HG03432 (cell line): ENCODE data around the gene FOXL2.
A peak's percentile ranks its signal among the peaks of the same experiment; 100 is the strongest.
"Not testable (repeated sequence)": the region's sequence is repeated elsewhere in the genome, so short reads cannot be mapped to it uniquely, and the experiment has no call there.

ENCODE experiments used
- ATAC-seq: cut with Tn5 transposase; IDR thresholded peaks from one replicate; pipeline ENCODE4 v1.9.1; 2021; ENCODE audit warnings: mild to moderate bottlenecking, moderate library complexity; ENCODE audit not compliant: unreplicated experiment

The FOXL2 gene

DNA sequence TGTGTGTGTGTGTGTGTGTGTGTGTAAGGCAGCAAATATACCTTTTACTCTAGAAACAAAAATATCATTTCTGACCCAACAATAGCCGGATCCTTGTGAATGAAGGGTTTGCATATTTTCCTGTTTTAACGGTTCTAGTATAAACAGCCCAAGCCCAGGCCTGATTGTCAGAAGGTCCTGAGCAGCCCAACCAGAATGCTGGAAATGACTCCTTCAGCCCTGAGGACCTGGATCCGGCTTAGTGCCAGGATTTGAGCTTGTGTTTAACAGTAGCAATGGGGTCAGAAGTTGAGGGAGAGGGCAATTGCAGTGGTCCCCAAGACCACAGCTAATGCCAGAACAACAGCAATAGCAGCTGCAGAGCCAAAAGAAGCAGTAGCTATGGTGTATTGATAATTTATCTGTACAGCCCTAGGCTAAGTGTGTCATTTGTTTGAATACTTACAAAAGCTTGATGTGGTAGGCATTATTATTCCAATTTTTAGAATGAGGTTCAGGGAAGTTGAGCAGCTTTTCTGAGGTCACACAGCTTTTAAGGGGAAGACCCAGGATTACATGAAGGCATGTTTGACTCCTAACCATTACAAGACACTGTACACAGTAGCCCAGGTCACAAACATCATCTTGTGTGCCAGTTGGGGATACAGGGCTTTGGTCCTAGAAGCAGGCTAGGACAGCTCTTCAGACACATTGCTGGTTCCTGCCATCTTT, 12.8 kb downstream of the FOXL2 start:
- ATAC-seq = no peak

DNA sequence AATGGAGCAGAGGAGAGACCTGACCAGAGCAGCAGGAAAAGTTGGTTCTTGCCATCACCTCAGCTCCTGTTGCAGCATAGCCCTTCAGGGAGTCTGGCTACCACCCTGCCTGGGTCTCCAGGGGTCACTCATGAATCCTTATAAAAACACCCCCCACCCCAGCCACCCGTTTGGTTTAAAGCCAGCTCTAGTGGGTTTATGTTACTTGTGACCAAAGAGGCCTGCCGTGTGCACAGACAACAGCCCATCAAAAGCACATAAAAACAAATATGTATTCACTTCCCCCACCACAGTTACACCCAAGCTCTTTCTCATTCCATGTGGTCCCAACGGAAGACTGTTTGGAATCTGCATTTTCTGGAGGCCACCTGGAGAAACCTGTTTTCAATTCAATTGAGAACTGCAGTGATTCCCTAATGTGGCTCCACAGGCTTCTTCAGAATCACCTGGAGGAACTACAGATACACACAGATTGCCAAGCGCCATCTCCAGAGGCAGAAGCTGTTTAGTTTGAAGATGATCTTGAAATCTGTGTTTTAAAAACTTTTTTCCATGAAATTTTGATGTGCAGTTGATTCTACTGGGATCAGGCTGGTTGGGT, 13.8 kb downstream of the FOXL2 start:
- no peak for ATAC-seq

DNA sequence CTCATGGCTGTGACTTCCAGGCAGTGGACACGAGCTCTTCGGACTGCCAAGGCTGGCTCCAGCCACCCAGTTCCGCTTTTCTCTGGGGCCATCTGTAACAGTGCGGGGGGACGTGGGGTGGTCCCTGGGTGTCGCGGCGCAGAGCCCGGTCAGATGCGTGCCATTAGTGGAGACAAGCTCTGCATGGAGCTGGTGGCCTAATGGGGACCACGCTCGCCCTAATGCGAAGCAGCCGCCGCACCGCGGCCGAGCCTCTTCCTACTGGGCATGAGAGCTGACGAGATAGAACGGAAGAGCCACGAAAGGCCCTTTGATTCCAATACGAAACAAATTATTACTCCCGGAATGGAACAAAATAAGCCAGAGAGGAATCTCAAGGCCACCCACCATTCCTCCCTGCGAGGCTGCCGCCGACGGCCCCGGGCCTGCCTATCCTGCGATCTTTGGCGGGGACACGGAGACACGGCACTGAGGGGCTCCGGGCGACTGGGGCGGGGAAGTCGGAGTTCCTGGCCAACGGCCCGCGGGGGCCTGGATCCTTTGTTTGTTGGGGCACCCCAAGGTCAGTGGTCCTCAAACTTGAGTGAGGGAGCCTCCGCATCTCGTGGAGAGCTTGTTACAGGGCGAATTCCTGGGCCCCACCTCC, 18.1 kb downstream of the FOXL2 start:
- no peak for ATAC-seq

DNA sequence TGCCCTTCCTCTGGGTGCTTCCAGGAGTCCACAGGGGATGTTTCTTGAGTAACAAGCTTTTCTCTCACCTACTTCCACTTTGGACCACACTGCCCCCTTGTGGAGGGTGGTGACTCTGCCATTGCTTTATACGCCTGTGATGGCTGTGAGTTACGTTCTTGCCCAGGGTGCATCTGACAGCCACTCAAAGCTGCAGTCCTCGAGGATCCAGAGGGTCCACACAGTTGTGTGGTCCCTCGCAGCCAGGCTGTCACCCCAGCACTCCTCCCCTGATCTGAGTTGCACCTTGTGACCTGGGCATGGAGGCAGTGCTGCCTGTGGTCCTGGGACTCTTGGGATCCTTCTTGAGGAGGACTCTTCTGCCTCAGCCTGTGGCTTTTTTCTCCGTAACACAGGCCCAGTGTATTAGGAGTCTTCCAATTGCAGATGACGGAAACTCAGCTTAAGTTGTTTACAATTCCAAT, 23.4 kb downstream of the FOXL2 start:
- peak; percentile 81 for ATAC-seq

DNA sequence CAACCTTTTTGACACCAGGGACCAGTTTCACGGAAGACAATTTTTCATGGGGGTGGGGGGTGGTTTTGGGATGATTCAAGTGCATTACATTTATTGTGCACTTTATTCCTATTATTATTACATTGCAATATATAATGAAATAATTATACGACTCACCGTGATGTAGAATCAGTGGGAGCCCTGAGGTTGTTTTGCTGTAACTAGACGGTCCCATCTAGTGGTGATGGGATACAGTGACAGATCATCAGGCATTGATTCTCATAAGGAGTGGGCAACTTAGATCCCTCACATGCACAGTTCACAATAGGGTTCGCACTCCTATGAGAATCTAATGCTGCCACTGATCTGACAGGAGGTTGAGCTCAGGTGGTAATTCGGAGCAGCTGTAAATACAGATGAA, 24.5 kb downstream of the FOXL2 start:
- ATAC-seq = not testable (repeated sequence)

DNA sequence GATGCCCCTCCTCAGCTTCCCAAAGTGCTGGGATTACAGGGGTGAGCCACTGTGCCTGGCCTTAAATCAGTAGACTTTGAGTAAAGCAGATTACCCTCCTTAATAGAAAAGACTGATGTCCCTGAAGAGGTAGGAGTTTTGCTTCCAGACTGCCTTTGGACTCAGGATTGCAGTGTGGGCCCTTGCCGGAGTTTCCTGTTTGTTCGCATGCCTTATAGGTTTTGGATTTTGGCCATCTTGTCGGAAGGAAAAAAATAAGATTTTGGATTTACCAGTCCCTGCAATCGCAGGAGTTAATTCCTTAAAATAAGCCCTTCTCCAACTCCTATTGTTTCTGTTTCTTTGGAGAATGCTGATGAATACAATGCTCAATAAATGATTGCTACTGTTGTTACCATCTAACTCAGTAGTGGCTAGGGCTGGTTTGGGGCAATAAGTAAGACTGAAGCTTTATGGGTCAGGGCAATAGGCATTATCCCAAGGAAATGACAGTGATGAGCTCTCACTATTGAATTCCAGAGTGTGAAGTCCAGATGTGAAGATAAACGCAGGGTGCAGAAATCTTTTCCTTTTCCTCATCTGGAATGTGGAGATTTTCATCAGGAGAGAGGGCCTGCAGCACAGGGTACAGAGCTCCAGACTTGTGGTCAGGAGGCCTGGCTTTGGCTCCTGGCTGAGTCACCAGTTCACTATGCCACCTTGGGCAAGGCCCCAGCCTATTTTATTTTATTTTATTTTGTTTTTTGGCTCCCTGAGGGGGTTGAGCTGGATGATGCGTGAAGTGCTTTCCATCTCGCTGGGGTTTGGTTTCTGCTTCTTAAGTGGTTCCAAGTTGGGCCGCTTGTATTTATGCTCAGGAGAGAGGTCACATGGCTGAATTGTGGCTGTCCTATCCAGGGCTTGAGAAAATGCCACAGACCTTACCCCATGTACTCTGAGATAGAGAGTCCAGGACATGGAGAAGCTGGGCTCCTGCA, 25.3 kb downstream of the FOXL2 start:
- no peak for ATAC-seq

DNA sequence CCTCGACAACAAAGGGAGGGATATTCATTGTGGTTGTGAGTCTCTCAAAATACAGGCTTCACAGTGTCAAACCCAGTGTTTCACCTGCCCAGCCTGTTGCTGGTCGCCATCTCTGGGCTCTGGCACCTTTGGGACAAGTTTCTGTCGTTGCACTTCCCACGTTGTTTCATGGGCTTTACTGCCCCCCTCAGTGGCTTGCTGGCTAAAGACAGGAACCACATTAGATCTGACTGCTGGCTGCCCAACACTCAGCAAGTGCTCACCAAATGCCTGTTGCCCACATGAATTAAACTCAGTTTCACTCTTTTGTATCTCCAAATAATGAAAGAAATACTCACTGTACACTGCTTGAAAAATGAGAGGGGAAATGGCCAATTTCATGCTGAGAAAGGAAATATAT, 27.6 kb downstream of the FOXL2 start:
- no peak for ATAC-seq

DNA sequence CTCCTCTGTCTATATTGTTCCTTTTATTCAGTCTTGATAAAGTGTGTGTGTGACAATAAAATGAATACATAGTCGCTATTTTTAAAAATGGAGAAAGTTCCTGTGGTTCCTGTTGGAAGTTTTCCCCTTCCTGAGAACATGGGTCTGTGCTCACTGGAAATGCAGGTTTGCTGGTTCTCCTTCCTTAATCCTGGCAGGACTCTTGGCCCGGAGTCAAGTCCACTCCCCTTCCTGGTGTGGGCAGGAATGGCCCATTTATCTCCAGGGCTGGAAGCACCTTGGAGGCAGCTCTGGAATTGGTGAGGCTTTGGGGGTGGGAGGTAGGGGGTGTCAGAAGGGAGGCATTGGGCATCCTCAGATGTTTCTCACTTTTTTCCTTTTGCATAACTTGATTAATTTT, 30.1 kb downstream of the FOXL2 start:
- ATAC-seq = no peak

DNA sequence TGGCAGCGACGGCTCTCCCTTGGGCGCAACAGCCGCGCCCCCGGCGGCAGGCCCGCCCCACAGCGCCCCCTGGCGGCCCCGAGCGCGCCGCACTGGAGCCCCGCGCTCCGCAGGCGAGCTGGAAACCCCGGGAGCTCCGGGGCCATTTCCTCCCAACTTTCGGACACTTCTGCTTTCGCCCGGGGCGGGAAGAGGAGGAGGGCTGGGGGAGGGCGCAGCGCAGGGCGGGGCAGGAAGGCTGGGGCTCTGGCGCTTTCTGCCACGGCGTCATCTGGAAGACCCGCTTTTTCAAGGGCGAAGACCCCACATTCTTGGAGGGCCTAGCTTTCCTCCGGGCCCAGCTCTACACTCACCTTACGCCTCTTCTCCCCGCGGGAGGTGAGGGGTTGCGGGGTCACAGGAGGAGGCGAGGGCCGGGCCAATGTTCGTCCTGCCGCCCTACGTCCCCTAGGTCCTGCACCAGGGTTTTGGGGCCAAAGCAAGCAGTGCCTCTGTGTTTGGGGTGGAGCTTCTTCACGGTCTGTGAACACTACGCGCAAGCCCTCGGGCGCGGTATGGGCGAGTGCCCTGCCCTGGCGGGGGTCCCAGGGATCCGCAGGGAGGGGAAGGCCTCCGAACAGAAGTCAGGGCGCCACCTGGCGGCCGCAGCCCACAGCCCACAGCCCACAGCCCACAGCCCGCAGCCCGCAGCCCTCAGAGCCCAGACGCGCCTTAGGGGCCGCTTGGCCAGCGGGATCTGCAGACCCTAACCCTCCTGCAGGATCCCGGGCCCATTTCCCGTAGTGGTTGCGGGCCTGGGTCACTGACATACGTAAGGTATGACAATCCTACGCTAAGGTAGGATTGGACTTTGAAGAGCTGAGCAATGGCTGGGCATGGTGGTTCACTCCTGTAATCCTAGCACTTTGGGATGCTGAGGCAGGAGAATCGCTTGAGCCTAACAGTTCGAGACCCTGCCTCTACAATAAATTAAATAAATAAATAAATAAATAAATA, 31.1 kb downstream of the FOXL2 start:
- ATAC-seq = peak; percentile 92

DNA sequence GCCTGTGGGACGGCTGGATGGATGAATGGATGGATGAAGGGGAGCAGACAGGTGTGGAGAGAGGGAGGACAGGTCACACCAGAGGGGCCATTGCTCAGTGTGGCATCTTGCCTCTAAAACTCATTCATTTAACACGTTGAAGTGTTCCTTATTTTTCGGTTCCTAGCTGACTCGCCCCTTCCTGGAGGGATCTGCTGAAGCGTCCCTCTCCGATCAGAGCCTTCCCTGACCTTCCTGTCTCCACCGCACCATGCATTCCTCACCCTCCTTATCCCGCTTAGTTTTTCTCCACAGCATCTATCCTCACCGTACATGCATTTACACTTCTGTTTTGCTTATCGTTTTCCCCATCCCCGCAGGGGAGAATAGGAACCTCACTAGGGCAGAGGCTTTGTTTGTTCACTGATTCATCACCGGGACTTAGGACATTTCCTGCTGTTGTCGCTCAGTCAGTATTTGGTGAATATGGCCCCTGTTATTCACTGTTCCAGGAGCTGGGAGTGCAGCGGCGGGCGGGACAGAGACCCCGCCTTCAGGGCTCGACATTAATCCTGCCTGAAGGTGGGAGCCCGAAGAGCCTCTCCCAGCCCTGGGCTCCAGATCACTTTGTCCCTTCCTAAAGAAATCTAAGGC, 32.0 kb downstream of the FOXL2 start:
- ATAC-seq = peak; percentile 22

DNA sequence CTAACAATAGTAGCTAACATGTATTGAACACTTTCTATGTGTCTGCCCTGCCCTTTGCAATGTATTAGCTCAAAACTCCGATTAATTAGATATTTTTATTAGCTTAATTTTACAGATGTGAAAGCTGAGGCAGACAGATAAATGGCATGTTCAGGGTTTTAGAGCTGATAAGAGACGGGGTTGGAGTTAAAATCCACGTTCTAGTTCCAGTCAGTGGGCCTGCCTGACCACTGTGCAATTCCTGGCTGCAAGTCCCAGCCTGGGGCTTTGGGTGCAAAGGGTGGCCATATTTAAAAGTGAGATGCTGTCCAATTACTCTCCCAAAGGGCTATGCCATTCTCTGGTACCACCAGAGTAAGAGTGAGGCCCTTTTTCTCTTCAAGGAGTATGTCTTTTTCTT, 33.2 kb downstream of the FOXL2 start:
- ATAC-seq = no peak

DNA sequence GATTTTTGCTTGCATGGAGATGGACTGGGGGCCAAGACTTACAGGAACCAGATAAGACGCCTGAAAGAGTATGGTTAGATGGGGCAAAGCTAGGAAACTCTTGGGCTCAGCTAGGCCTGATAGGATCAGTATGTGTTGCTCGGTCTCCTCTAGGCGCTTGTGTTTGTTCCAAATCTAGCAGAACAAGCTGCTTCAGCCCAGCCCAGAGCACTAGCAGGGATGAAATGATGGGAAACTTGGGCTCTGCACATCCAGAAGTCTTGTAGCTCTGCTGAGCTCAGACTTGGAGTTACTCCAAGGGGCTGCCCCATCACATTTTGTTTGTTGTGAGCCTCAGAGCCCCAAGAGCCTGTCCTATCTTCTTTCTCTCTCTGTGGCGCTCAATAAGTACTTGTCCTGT, 34.7 kb downstream of the FOXL2 start:
- ATAC-seq = no peak

DNA sequence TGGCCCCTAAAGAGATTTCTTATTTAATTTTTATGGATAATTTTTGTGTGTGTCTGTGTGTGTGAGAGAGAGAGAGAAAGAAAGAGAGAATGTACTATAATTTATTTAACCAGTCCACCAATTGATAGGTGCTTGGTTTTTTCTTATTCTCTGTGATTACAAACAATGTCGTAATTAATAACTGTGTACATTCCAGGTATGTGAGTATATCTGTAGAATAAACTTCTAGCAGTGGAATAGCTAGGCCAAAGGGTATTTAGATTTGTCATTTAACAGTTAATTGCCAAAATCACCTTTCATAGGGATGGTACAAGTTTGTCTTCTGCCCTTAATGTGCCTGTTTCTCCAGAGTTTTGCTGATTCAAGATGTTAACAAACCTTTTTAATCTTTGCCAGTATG, 35.3 kb downstream of the FOXL2 start:
- no peak for ATAC-seq

DNA sequence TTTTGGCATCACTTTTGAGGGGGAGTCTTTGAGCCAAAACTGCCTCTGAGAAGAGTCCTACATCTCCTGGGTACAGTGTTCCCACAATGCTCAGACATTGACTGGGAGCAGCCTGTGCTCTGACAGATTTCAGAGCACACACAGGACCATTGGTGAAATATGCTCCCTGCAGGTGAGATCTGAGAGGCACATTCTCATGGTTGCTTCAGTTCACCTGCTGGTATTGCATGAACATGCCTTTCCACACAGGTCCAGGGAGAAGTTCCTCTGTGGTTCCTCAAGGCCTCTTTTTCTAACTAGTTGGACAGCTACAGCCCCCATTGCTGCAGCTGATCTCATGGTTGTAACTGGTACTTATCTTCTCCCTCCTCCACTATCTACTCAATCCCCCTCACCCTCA, 37.0 kb downstream of the FOXL2 start:
- no peak for ATAC-seq

DNA sequence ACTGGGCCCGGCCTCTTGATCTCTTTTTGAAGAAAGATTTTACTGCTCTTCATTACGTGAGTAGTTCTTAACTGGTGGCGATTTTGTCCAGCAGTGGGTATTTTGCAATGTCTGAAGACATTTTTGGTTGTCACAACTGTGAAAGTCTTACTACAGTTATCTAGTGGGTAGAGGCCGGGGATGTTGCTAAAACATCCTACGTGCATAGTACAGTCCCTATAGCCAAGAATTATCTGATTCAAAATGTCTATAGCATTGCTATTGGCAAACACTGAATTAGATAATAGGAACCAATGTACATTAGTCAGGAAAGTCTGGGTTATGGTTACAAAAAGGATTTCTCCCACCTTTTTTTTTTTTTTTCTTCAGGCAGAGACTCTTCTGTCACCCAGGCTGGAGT, 38.1 kb downstream of the FOXL2 start:
- ATAC-seq = no peak

DNA sequence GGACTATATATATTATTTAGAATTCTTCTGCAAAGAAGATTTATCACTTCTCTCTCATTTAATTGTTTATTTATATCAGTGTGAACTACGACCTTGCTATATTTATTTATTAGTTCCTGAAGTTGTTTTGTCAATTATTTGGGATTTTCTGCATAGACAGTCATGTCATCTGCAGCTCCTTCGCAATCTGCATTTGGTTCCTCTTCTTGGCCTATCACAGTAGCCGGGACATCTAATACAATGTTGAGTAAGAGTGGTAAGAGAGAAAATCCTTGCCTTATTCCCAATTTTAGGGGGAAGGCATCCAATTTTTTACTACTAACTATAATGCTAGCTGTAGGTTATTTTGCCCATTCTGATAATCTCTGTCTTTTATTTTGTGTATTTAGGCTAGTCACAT, 39.4 kb downstream of the FOXL2 start:
- no peak for ATAC-seq

DNA sequence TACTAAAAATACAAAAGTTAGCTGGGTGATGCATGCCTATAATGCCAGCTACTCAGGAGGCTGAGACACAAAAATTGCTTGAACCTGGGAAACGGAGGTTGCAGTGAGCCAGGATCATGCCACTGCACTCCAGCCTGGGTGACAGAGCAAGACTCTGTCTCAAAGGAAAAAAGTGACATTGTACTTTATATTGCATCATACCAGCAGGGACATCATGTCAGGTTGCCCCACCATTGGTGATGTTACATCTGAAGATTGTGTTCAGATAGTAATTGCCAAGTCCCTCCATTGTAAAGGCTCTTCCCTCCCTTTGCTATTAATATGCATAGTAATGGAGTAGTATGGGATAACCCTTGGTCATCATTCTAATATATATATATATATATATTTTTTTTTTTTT, 44.8 kb downstream of the FOXL2 start:
- no peak for ATAC-seq

DNA sequence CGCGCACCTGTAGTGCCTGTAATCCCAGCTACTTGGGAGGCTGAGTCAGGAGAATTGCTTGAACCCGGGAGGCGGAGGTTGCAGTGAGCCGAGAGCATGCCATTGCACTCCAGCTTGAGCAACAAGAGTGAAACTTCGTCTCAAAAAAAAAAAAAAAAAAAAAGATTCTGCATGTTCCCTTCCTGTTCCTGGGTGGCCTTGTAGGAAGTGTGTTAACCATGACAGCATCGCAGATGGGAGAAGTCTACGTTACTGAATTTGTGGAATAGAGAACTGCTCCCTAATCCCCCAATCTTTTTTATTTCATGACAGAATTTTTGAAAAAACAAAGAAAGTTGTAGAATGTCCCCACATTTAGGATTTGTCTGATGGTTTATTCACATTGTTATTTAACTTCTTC, 45.4 kb downstream of the FOXL2 start:
- no peak for ATAC-seq

DNA sequence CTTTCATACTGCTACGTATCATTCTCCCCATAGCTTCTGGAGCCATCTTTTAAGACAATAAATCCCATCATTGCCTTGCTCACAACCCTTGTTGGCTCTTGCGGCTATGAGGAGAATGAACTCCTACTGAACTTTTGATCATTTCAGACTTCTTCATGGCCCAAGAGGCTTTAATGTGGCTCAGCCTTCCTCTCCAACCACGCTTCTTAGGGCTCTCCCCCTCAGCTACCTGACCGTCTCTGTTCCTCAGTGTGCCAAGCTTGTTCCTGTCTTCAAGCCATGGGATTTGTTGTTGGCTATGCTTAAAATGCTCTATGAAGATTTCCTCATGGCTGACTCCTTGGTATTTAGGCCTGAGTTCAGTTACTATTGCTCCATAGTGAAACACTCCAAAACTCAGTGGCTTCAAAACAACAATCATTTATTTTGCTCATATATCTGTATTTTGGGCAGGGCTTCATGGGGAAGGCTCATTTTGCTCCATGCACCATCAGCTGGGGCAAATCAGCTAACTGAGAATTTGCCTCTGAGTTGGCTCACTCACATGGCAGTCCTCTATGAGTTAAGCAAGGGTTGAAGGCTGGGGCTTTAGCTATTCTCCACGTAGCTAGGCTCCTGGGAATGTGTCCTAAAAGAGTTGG, 47.5 kb downstream of the FOXL2 start:
- ATAC-seq = no peak
